ENCODE measurements around the gene IRAK1.

The IRAK1 gene

DNA sequence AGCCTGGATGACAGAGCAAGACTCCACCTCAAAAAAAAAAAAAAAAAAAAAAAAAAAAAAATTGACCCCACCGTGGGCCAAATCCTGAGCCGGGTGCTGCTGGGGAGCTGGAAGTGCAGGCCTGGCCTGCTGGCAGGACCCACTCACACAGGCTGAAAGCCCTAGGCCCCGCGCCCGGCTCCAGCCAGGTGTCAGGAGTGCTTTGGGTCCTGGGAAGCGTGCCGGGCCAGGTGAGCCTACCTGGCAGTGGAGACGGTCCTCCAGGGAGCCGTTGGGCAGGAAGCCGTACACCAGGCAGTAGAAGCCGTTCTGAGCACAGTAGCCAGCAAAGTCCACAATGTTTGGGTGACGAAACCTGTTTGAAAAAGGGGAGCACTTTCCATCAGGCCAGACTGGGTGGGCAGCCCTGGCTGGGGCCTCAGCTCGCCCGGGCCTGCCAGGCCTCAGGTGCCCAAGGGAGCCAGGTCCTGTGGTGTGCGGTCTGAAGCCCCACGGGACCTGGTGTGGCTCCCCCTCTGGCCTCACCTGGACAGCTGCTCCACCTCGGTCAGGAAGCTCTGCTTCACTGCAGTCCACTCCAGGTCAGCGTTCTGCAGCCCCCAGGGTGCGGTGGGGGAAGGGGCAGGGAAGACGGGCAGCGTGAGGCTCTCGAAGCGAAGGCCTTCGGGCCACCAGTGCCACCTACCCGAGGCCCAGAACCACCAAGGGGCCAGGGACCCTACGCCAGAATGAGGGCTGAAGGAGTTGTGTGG lies 1.8 kb downstream of the IRAK1 start:
- Histone ChIP-seq H3K56ac (ENCODE audit: low read length) (peak overlapping the region; percentile 92), H3K4me3 (ENCODE audit: low read length) (no peak overlapping the region), H2BK120ac (ENCODE audit: low read depth, low read length) (no peak overlapping the region)

DNA sequence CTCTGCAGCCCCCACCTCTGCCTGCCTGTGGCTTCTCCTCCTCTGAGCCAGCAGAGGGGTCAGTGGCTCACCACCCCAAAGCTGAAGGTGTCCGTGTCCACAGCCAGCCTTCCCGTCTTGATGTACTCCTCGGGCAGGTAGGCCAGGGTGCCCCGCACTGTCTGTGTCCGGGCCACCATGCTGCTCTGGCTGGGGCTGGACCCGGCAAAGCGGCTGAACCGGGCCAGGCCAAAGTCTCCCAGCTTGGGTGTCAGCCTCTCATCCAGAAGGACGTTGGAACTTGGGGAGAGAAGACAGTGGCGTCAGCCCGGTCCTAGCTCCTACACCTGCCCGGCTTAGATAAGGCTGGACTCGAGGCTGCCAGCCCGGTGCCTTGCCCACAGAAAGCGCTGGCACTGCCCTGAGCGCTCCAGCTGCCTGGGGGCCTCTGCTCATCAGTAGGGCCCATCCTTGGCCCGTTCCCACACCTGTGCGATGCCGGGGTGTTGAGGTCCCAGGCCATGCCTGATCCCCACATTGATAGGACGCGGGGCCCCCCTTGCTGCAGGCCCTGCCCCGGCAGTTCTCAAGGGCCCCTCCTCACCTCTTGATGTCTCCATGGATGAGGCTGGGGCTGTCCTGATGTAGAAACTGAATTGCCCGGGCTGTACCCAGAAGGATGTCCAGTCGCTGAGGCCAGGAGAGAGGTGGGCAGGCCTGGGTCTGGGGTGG lies 3.2 kb downstream of the IRAK1 start:
- no peak overlapping the region for H3K27ac ChIP-seq (ENCODE audit: low read depth, low read length)
- no peaks in the 10 kb centered on the region for H3K36me3 ChIP-seq (ENCODE audit: control insufficient read depth, insufficient read depth, low read length)
- no peak overlapping the region for H3K56ac ChIP-seq (ENCODE audit: low read length)
- no peak overlapping the region for H4K5ac ChIP-seq (ENCODE audit: low read length)
- no peak overlapping the region for H2BK5ac ChIP-seq (ENCODE audit: low read length)
- H3K18ac ChIP-seq (ENCODE audit: low read length) = no peak overlapping the region
- no peak overlapping the region for H2BK120ac ChIP-seq (ENCODE audit: low read depth, low read length)
- no peaks in the 10 kb centered on the region for H3K4me1 ChIP-seq (ENCODE audit: control insufficient read depth, low read depth, low read length)
- no peak for DNase-seq
- H2BK15ac ChIP-seq (replicated peaks; ENCODE audit: low read depth) = no peak overlapping the region
- H3K23ac ChIP-seq (ENCODE audit: low read length) = no peak overlapping the region
- no peaks in the 10 kb centered on the region for H3K27me3 ChIP-seq (ENCODE audit: insufficient read depth, low read length, poor library complexity)
- H3K79me1 ChIP-seq (ENCODE audit: low read length) = no peaks in the 10 kb centered on the region
- H3K79me2 ChIP-seq (ENCODE audit: control insufficient read depth, insufficient read depth, low read length) = no peaks in the 10 kb centered on the region
- H2AK5ac ChIP-seq (ENCODE audit: low read length) = no peak overlapping the region
- no CpG with 5 or more reads among the region's 24 CpGs for WGBS (ENCODE audit: extremely low coverage, insufficient coverage, low lambda C conversion rate)
- H3K4me3 ChIP-seq (ENCODE audit: low read length) = no peak overlapping the region
- H3K9ac ChIP-seq (ENCODE audit: low read length) = no peak overlapping the region
- no peak overlapping the region for H3K4me2 ChIP-seq (ENCODE audit: low read length)
- H4K8ac ChIP-seq (ENCODE audit: low read depth, low read length) = no peak overlapping the region
- H3K4ac ChIP-seq (ENCODE audit: low read depth, low read length) = no peak overlapping the region

More for the DNA sequence above, 1.8 kb downstream of the IRAK1 start:
- Histone ChIP-seq H4K8ac (ENCODE audit: low read depth, low read length) (no peak overlapping the region), H3K79me2 (ENCODE audit: control insufficient read depth, insufficient read depth, low read length) (no peaks in the 10 kb centered on the region), H3K27ac (ENCODE audit: low read depth, low read length) (no peak overlapping the region), H3K4ac (ENCODE audit: low read depth, low read length) (no peak overlapping the region), H3K4me2 (ENCODE audit: low read length) (no peak overlapping the region), H2AK5ac (ENCODE audit: low read length) (no peak overlapping the region), H3K18ac (ENCODE audit: low read length) (no peak overlapping the region), H2BK5ac (ENCODE audit: low read length) (no peak overlapping the region), H3K23ac (ENCODE audit: low read length) (no peak overlapping the region), H3K4me1 (ENCODE audit: control insufficient read depth, low read depth, low read length) (no peaks in the 10 kb centered on the region), H4K5ac (ENCODE audit: low read length) (no peak overlapping the region), H2BK15ac (replicated peaks; ENCODE audit: low read depth) (no peak overlapping the region), H3K79me1 (ENCODE audit: low read length) (no peaks in the 10 kb centered on the region), H3K9ac (ENCODE audit: low read length) (no peak overlapping the region), H3K27me3 (ENCODE audit: insufficient read depth, low read length, poor library complexity) (no peaks in the 10 kb centered on the region), H3K36me3 (ENCODE audit: control insufficient read depth, insufficient read depth, low read length) (no peaks in the 10 kb centered on the region)
- no CpG with 5 or more reads among the region's 26 CpGs for WGBS (ENCODE audit: extremely low coverage, insufficient coverage, low lambda C conversion rate)
- no peak for DNase-seq

DNA sequence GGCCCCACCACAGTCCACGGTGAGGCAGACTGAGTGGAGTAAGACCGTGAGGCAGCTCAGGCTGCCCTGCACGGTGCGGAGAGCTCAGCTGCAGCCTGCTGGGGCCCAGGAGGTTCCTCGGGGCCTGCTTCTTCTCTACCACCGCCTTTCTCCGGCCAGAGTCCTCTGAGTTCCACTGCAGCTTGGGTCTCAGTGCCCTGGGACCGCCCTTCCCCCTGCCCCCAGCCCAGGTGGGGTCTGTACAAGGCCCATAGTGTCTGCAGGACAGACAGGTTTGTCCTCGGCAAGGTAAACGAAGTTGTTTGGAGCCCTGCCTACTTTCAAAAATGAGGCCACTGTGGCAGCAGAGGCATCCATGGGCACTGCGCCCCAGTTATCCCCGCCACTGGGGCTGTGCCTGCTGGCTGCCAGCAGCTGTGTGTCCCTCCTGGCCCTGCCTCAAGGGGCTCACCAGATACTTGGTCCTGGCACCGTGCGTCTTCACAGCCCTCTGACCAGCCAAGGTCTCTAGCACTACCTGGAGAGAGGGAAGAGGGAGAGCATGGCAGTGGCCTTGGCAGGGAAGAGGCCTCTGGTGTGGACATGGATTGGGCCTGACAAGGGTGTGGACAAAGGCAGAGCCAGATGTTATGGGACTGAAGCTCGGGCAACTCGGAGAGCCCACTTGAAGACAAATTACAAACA lies 4.0 kb downstream of the IRAK1 start:
- H3K79me1 ChIP-seq (ENCODE audit: low read length) = no peaks in the 10 kb centered on the region
- H3K23ac ChIP-seq (ENCODE audit: low read length) = no peak overlapping the region
- no peak overlapping the region for H2AK5ac ChIP-seq (ENCODE audit: low read length)
- H3K79me2 ChIP-seq (ENCODE audit: control insufficient read depth, insufficient read depth, low read length) = no peaks in the 10 kb centered on the region
- no peak for DNase-seq
- H3K27ac ChIP-seq (ENCODE audit: low read depth, low read length) = no peak overlapping the region
- no peak overlapping the region for H2BK15ac ChIP-seq (replicated peaks; ENCODE audit: low read depth)
- H3K18ac ChIP-seq (ENCODE audit: low read length) = no peak overlapping the region
- no peak overlapping the region for H3K4me3 ChIP-seq (ENCODE audit: low read length)
- no peaks in the 10 kb centered on the region for H3K4me1 ChIP-seq (ENCODE audit: control insufficient read depth, low read depth, low read length)
- no peak overlapping the region for H4K8ac ChIP-seq (ENCODE audit: low read depth, low read length)
- no peaks in the 10 kb centered on the region for H3K36me3 ChIP-seq (ENCODE audit: control insufficient read depth, insufficient read depth, low read length)
- H4K5ac ChIP-seq (ENCODE audit: low read length) = no peak overlapping the region
- H3K27me3 ChIP-seq (ENCODE audit: insufficient read depth, low read length, poor library complexity) = no peaks in the 10 kb centered on the region
- no peak overlapping the region for H3K4ac ChIP-seq (ENCODE audit: low read depth, low read length)
- no peak overlapping the region for H3K56ac ChIP-seq (ENCODE audit: low read length)
- no peak overlapping the region for H2BK120ac ChIP-seq (ENCODE audit: low read depth, low read length)
- WGBS (ENCODE audit: extremely low coverage, insufficient coverage, low lambda C conversion rate) = no CpG with 5 or more reads among the region's 16 CpGs
- no peak overlapping the region for H3K4me2 ChIP-seq (ENCODE audit: low read length)
- H3K9ac ChIP-seq (ENCODE audit: low read length) = no peak overlapping the region
- no peak overlapping the region for H2BK5ac ChIP-seq (ENCODE audit: low read length)

DNA sequence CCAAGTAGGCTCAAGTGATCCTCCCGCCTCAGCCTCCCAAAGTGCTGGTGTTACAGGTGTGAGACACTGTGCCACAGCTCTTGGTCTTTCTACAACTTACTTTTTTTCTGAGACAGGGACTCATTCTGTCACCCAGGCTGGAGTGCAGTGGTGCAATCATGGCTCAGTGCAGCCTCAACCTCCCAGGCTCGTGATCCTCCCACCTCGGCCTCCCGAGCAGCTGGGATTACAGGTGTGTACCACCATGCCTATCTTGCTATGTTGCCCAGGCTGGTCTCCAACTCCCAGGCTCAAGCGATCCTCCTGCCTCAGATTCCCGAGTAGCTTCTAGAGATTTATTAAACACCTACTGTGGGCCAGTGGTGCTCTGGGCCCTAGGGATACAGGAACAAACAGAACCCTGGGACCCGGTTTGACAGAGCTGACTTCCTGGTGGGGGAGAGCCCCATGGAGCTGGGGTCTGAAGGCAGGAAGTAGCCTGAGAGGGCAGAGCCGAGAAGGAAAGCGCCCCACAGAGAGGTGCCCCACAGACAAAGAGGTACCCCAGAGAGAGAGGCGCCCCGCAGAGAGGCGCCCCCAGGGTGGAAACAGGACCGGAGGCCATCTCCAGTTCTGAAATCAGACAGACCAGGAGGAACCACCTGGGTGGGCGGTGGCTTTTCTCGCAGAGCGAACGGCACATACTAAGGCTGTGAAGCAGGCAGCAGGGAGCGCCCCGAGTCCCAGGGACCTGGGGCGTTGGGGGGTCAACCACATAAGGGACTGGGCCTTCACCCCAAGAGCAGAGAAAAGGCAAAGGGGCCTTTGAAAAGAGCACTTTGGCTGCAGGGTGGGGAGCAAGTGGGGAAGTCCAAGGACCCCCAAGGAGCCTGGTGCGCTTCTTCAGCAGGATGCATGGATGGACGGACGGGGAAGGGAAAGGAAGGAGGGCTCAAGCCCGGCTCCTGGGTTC lies 5.0 kb downstream of the IRAK1 start:
- no peak overlapping the region for H3K23ac ChIP-seq (ENCODE audit: low read length)
- no peaks in the 10 kb centered on the region for H3K79me2 ChIP-seq (ENCODE audit: control insufficient read depth, insufficient read depth, low read length)
- H3K27me3 ChIP-seq (ENCODE audit: insufficient read depth, low read length, poor library complexity) = no peaks in the 10 kb centered on the region
- H3K4me2 ChIP-seq (ENCODE audit: low read length) = no peak overlapping the region
- DNase-seq = no peak
- no peak overlapping the region for H3K4me3 ChIP-seq (ENCODE audit: low read length)
- H2BK120ac ChIP-seq (ENCODE audit: low read depth, low read length) = no peak overlapping the region
- H3K4me1 ChIP-seq (ENCODE audit: control insufficient read depth, low read depth, low read length) = no peaks in the 10 kb centered on the region
- no CpG with 5 or more reads among the region's 24 CpGs for WGBS (ENCODE audit: extremely low coverage, insufficient coverage, low lambda C conversion rate)
- no peak overlapping the region for H3K9ac ChIP-seq (ENCODE audit: low read length)
- no peak overlapping the region for H4K8ac ChIP-seq (ENCODE audit: low read depth, low read length)
- no peak overlapping the region for H2BK5ac ChIP-seq (ENCODE audit: low read length)
- no peaks in the 10 kb centered on the region for H3K79me1 ChIP-seq (ENCODE audit: low read length)
- no peaks in the 10 kb centered on the region for H3K36me3 ChIP-seq (ENCODE audit: control insufficient read depth, insufficient read depth, low read length)
- no peak overlapping the region for H2BK15ac ChIP-seq (replicated peaks; ENCODE audit: low read depth)
- H4K5ac ChIP-seq (ENCODE audit: low read length) = no peak overlapping the region
- no peak overlapping the region for H3K18ac ChIP-seq (ENCODE audit: low read length)
- no peak overlapping the region for H2AK5ac ChIP-seq (ENCODE audit: low read length)
- no peak overlapping the region for H3K56ac ChIP-seq (ENCODE audit: low read length)
- no peak overlapping the region for H3K4ac ChIP-seq (ENCODE audit: low read depth, low read length)
- no peak overlapping the region for H3K27ac ChIP-seq (ENCODE audit: low read depth, low read length)

DNA sequence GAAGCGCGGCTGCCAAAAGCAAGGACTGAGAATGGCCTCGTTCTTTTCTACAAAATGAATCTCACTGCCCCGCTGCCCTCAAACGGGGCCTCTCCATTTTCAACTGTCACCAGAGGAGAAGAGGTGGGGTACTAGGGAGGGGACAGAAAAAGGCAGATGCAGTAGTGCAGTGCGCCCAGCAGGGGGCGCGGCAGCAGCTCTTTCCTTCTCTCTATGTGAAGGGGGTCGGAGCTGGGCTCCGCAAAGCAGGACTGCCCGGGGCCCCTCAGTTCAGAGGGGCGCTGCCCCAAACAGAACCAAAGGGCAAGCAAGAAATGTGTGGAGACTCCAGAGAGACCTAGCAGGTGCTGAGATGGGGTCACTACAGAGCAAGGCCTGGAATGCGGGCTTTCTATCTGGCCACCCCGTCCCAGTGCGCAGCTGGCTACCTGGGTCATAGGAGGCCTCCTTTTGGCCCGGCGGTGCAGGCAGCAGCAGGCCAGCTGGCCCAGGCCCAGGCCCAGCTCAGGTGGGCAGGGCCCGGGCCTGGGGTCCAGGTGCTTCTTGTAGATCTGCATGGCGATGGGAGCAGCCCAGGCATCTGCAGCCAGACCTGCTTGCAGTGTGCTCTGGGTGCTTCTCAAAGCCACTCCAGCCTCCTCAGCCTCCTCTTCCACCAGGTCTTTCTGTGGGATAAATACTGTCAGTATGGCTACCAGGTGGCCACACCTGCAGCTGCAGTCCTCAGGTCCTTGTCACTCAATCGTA lies 5.9 kb downstream of the IRAK1 start:
- WGBS (ENCODE audit: extremely low coverage, insufficient coverage, low lambda C conversion rate) = no CpG with 5 or more reads among the region's 20 CpGs
- no peak overlapping the region for H3K18ac ChIP-seq (ENCODE audit: low read length)
- H3K23ac ChIP-seq (ENCODE audit: low read length) = no peak overlapping the region
- H2BK120ac ChIP-seq (ENCODE audit: low read depth, low read length) = no peak overlapping the region
- H3K4me2 ChIP-seq (ENCODE audit: low read length) = no peak overlapping the region
- no peak overlapping the region for H3K4me3 ChIP-seq (ENCODE audit: low read length)
- no peaks in the 10 kb centered on the region for H3K4me1 ChIP-seq (ENCODE audit: control insufficient read depth, low read depth, low read length)
- H3K27me3 ChIP-seq (ENCODE audit: insufficient read depth, low read length, poor library complexity) = no peaks in the 10 kb centered on the region
- no peak overlapping the region for H3K56ac ChIP-seq (ENCODE audit: low read length)
- no peaks in the 10 kb centered on the region for H3K79me2 ChIP-seq (ENCODE audit: control insufficient read depth, insufficient read depth, low read length)
- H3K9ac ChIP-seq (ENCODE audit: low read length) = no peak overlapping the region
- H2BK15ac ChIP-seq (replicated peaks; ENCODE audit: low read depth) = no peak overlapping the region
- no peaks in the 10 kb centered on the region for H3K36me3 ChIP-seq (ENCODE audit: control insufficient read depth, insufficient read depth, low read length)
- peak; percentile 46 for DNase-seq
- H3K27ac ChIP-seq (ENCODE audit: low read depth, low read length) = no peak overlapping the region
- no peaks in the 10 kb centered on the region for H3K79me1 ChIP-seq (ENCODE audit: low read length)
- H2AK5ac ChIP-seq (ENCODE audit: low read length) = no peak overlapping the region
- no peak overlapping the region for H4K8ac ChIP-seq (ENCODE audit: low read depth, low read length)
- H4K5ac ChIP-seq (ENCODE audit: low read length) = no peak overlapping the region
- no peak overlapping the region for H2BK5ac ChIP-seq (ENCODE audit: low read length)
- H3K4ac ChIP-seq (ENCODE audit: low read depth, low read length) = no peak overlapping the region

Data from mesendoderm (in vitro differentiated cells).